ENCODE results near the gene C2CD4A.

GRCh38 chr15:62108411-62108810, 41.6 kb downstream of the C2CD4A start:
- TF ChIP-seq ZNF384 (IDR thresholded peaks at IDR 0.05; ENCODE audit: borderline replicate concordance, low read depth, low read length) (no peak), CTCF (IDR thresholded peaks at IDR 0.05 in 2 of 3, conservative IDR thresholded peaks at IDR 0.05 in 1 of 3; ENCODE audit: control insufficient read depth in 2 of 3, extremely low read depth in 1 of 3, insufficient read depth in 1 of 3, low read depth in 3 of 3, low read length in 3 of 3) (no peak), HCFC1 (IDR thresholded peaks at IDR 0.05; ENCODE audit: low read length) (no peak), SKIL (IDR thresholded peaks at IDR 0.05; ENCODE audit: low read depth, poor library complexity, severe bottlenecking) (no peak), POLR2A (IDR thresholded peaks at IDR 0.05; ENCODE audit: low read depth, low read length) (no peak), POLR2AphosphoS2 (IDR thresholded peaks at IDR 0.05; ENCODE audit: low read depth, low read length) (no peak), ZBTB4 (CRISPR knock-in tag; IDR thresholded peaks at IDR 0.05) (no peak)

All from GM12878 (cell line).